DLD1 (cell line): ENCODE measurements around the gene RPL14.
"Not testable (repeated sequence)": the region's sequence is repeated elsewhere in the genome, so short reads cannot be mapped to it uniquely, and the experiment has no call there.

Source experiments
- in situ Hi-C: cut with HindIII; loops from 2 replicates; pipeline ENCODE4 v1.10.0; 2017; ENCODE audit warnings: low sequenced_read_pairs

Gene RPL14

GRCh38 chr3:40461161-40461560 is 4.0 kb downstream of the RPL14 start:
- in situ Hi-C loops, result no loop called here

DNA sequence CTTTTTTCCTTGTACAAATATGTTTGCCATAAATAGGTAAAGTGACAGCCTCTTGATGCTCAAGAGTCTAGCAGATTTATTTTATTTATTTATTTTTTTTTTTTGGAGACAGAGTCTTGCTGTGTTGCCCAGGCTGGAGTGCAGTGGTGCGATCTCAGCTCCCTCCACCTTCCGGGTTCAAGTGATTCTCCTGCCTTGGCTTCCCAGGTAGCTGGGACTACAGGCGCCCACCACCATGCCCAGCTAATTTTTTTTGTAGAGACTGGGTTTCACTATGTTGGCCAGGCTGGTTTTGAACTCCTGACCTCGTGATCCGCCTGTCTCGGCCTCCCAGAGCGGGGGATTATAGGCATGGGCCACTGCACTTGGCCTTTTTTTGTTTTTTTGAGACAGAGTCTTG is 5.7 kb downstream of the RPL14 start:
- in situ Hi-C loops, result not testable (repeated sequence)

- in situ Hi-C loops, result no loop called here
These were observed 6.4 kb downstream of the RPL14 start for GRCh38 chr3:40463579-40463978.

- in situ Hi-C loops, result no loop called here
These were observed 7.4 kb downstream of the RPL14 start for GRCh38 chr3:40464339-40465110.

DNA sequence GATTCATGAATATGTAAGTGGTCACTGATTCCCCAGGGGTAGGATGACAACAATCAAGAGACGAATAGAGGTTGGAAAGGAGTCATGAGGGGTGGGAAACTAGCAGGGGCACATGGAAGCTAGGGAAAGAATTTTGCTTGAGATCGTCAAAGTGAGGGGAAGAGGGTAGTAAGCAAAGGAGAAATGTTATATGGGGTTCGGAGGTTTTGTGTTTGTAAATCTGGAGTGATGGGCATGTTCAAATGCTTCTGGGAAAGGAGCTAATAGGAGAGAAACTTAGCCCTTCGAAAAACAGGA is 7.9 kb downstream of the RPL14 start:
- in situ Hi-C loops, result no loop called here

- in situ Hi-C loops, result no loop called here
These were observed 8.3 kb downstream of the RPL14 start for GRCh38 chr3:40465456-40465855.

GRCh38 chr3:40468018-40468417 is 10.9 kb downstream of the RPL14 start:
- in situ Hi-C loops, result no loop called here

GRCh38 chr3:40470701-40471100 is 13.6 kb downstream of the RPL14 start:
- in situ Hi-C loops, result no loop called here

GRCh38 chr3:40476478-40477470 is 19.6 kb downstream of the RPL14 start, which contains the start of gene ZNF619:
Gene ZNF619 (plus strand): TSS chr3:40477122. CDS start chr3:40477980, 858 bp downstream.
- in situ Hi-C loops, result no loop called here

- in situ Hi-C loops, result no loop called here
These were observed 20.5 kb downstream of the RPL14 start for GRCh38 chr3:40477666-40478065.

- in situ Hi-C loops, result no loop called here
These were observed 30.0 kb downstream of the RPL14 start for GRCh38 chr3:40487172-40487571.

DNA sequence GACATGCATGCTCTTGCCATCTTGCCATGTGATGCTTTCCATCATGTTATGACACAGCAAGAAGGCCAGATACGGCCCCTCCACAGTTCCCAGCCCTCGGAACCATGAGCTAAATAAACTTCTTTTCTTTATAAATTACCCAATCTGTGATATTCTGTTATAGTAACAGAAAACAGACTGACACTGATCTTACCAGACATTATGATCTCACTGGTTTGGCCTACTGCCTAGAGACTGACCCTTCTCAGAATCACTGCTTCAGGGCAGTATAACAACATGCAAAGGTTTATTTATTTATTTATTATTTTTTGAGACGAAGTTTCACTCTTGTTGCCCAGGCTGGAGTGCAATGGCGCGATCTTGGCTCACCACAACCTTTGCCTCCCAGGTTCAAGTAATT is 33.8 kb downstream of the RPL14 start:
- in situ Hi-C loops, result no loop called here

- in situ Hi-C loops, result no loop called here
These were observed 37.6 kb downstream of the RPL14 start for GRCh38 chr3:40494698-40495097.

DNA sequence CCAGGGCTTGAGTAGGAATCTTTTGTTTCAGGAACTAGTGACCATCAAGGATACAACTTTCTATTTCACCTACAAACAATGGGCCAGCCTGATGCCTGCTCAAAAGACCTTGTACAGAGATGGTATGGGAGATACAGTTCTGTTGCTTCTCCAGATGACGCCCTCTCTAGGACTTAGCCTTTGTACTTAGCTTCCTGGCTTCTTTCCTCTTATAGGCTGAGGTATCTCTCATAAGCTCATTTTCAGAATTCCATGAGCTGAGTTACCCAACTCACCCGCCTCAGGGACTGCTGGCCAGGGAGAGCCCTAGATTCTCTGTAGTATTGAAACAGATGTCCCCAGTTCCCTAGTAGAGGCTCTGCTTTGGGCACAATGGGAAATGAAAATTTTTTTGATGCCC is 40.1 kb downstream of the RPL14 start:
- in situ Hi-C loops, result no loop called here

GRCh38 chr3:40499952-40500351 is 42.8 kb downstream of the RPL14 start:
- in situ Hi-C loops, result no loop called here

GRCh38 chr3:40502034-40502433 is 44.9 kb downstream of the RPL14 start:
- in situ Hi-C loops, result no loop called here

GRCh38 chr3:40504636-40505430 is 47.7 kb downstream of the RPL14 start:
- in situ Hi-C loops, result no loop called here

GRCh38 chr3:40505599-40506462 is 48.7 kb downstream of the RPL14 start, which contains the start of gene ZNF620:
Gene ZNF620 (plus strand): TSS chr3:40506039. CDS start chr3:40506353, 314 bp downstream.
- in situ Hi-C loops, result no loop called here

GRCh38 chr3:40511031-40511718 is 54.0 kb downstream of the RPL14 start:
- in situ Hi-C loops, result no loop called here
